HepG2 (cell line): ENCODE results near the gene PTPRM. TPM values are rescaled to one million over a fixed set of nuclear protein-coding genes. Genes with fewer than 3 reads are reported as not detected.

Experiments used
- ARNT2 ChIP-seq: sonication (generic); formaldehyde crosslinking; IDR thresholded peaks from 2 replicates; pipeline ENCODE4 v1.8.0; 2022; ENCODE audit warnings: mild to moderate bottlenecking, low read depth, missing genetic modification reagents, moderate library complexity
- CREM ChIP-seq, 2 experiments: sonication (generic) in 1 of 2; formaldehyde crosslinking in 1 of 2; IDR thresholded peaks; 2 replicates each; pipeline versions ENCODE4 v1.4.0 to v1.6.1; 2016 to 2020; ENCODE audit warnings: antibody characterized with exemption in 1 of 2, mild to moderate bottlenecking in 1 of 2, missing genetic modification reagents in 1 of 2
- FOXA1 ChIP-seq, 2 experiments: fragments of 450-650 bp in 1 of 2; sonication (generic) in 1 of 2; formaldehyde crosslinking in 1 of 2; IDR thresholded peaks; 2 replicates each; pipeline versions ENCODE4 v1.4.0 to v1.6.1; 2016 to 2020; ENCODE audit warnings: missing genetic modification reagents in 1 of 2
- IKZF5 ChIP-seq: IDR thresholded peaks from 2 replicates; pipeline ENCODE4 v1.6.1; 2018; ENCODE audit warnings: missing genetic modification reagents, mild to moderate bottlenecking, missing compliant biosample characterization
- IRF1 ChIP-seq: sonication (generic); formaldehyde crosslinking; IDR thresholded peaks from 2 replicates; pipeline ENCODE4 v1.4.0; 2020; ENCODE audit warnings: low read depth, mild to moderate bottlenecking, missing genetic modification reagents
- NFKB2 ChIP-seq: sonication (generic); formaldehyde crosslinking; IDR thresholded peaks from 2 replicates; pipeline ENCODE4 v1.4.0; 2020; ENCODE audit warnings: missing genetic modification reagents, borderline replicate concordance
- SMC3 ChIP-seq: IDR thresholded peaks from 2 replicates; pipeline ENCODE4 v1.6.1; 2011; ENCODE audit warnings: low read length, improper control_type of control experiment
- SRF ChIP-seq: IDR thresholded peaks from 2 replicates; pipeline ENCODE4 v1.6.1; 2011; ENCODE audit warnings: mild to moderate bottlenecking, low read depth, low read length, moderate library complexity
- YEATS4 ChIP-seq: sonication (generic); formaldehyde crosslinking; IDR thresholded peaks from 2 replicates; pipeline ENCODE4 v1.4.0; 2020; ENCODE audit warnings: missing genetic modification reagents, borderline replicate concordance
- ZEB1 ChIP-seq: IDR thresholded peaks from 2 replicates; pipeline ENCODE4 v1.6.1; 2012; ENCODE audit warnings: mild to moderate bottlenecking, low read depth, inconsistent platforms; ENCODE audit not compliant: insufficient replicate concordance
- ZFP36L2 ChIP-seq: sonication (generic); formaldehyde crosslinking; IDR thresholded peaks from 2 replicates; pipeline ENCODE4 v1.4.0; 2020; ENCODE audit warnings: missing genetic modification reagents
- ZFP37 ChIP-seq: sonication (generic); formaldehyde crosslinking; IDR thresholded peaks from 2 replicates; pipeline ENCODE4 v1.4.0; 2020; ENCODE audit warnings: missing genetic modification reagents, borderline replicate concordance
- ZNF33B ChIP-seq: sonication (generic); formaldehyde crosslinking; IDR thresholded peaks from 2 replicates; pipeline ENCODE4 v1.5.1; 2020; ENCODE audit warnings: mild to moderate bottlenecking, missing genetic modification reagents
- ZNF503 ChIP-seq: sonication (generic); formaldehyde crosslinking; IDR thresholded peaks from 2 replicates; pipeline ENCODE4 v1.4.0; 2020; ENCODE audit warnings: missing genetic modification reagents
- ZNF841 ChIP-seq: sonication (generic); formaldehyde crosslinking; IDR thresholded peaks from 2 replicates; pipeline ENCODE4 v1.8.1; 2023; ENCODE audit warnings: missing genetic modification reagents, borderline replicate concordance
- ZNF883 ChIP-seq: sonication (generic); formaldehyde crosslinking; IDR thresholded peaks from 2 replicates; pipeline ENCODE4 v1.5.1; 2020; ENCODE audit warnings: mild to moderate bottlenecking, missing genetic modification reagents; ENCODE audit errors: not compliant biosample characterization
- polyA plus RNA-seq, 8 experiments: library from polyadenylated mRNA; depleted of rRNA in 3 of 8; stranded (reverse) in 7 of 8; unstranded in 1 of 8; fragments of >200 nt; fragmentation: Illumina TruSeq in 4 of 8; extraction: Trizol in 4 of 8; gene quantifications; 2 replicates each; pipeline versions ENCODE4 v1.2.1 to v1.2.3, GENCODE V29; 2011 to 2016; ENCODE audit warnings: low read depth in 4 of 8, missing spikeins in 1 of 8, mixed read lengths in 1 of 8; ENCODE audit not compliant: insufficient read depth in 1 of 8
- total RNA-seq, 5 experiments: library from RNA; depleted of rRNA; stranded (reverse); fragments of >200 nt; fragmentation: Illumina TruSeq; extraction: Trizol; gene quantifications; 2 replicates each; pipeline ENCODE4 v1.2.3, GENCODE V29; 2016; ENCODE audit warnings: low read depth in 1 of 5
- TF ChIP-seq, protein P1 (sequence below): IDR thresholded peaks from 2 replicates; pipeline ENCODE4 v1.4.0; 2020; ENCODE audit warnings: mild to moderate bottlenecking, missing genetic modification reagents
- TF ChIP-seq, protein P2 (sequence below): sonication (generic); formaldehyde crosslinking; IDR thresholded peaks from 2 replicates; pipeline ENCODE4 v1.4.0; 2020; ENCODE audit warnings: missing genetic modification reagents

PTPRM gene
- total and polyA plus RNA-seq, 2 of the 13 experiments (the other 11 are each of a cell fraction or from before 2014, with no cell fraction given) = 12.6 to 108 TPM

DNA sequence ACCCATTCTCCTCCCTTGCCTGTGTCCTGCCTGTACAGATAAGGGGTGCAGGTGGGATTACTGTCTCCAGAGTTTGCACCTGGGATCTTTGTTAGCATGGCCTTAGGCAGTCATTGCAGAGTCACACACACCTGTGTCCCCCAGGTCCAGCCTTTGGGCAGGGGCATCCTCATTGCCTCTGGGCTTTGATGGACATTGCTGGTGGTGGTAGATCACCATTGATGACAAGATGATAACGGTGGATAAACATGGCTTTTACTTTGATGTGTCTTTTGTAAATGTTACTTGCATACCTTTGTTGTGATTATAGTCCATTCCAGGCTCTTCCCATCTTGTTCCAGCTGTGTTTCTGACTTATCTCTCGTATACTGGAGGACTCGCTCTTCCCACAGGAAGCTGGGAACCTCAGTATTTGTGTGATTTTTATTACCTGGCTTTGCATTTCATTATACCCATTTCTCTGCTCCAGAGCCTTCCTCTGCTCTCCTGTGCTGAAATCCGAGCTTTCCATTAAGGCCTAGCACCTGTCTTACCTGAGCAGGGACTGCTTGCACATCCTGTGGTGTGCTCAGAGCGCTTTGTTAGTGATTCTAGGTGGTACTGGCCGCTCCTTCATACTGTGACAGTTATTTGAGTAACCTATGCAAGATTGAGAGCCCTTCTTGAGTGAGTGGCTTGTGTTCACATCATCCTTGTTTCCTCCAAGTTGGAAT, 79.2 kb downstream of the PTPRM start (continued):
- TF ChIP-seq, protein P1, sequence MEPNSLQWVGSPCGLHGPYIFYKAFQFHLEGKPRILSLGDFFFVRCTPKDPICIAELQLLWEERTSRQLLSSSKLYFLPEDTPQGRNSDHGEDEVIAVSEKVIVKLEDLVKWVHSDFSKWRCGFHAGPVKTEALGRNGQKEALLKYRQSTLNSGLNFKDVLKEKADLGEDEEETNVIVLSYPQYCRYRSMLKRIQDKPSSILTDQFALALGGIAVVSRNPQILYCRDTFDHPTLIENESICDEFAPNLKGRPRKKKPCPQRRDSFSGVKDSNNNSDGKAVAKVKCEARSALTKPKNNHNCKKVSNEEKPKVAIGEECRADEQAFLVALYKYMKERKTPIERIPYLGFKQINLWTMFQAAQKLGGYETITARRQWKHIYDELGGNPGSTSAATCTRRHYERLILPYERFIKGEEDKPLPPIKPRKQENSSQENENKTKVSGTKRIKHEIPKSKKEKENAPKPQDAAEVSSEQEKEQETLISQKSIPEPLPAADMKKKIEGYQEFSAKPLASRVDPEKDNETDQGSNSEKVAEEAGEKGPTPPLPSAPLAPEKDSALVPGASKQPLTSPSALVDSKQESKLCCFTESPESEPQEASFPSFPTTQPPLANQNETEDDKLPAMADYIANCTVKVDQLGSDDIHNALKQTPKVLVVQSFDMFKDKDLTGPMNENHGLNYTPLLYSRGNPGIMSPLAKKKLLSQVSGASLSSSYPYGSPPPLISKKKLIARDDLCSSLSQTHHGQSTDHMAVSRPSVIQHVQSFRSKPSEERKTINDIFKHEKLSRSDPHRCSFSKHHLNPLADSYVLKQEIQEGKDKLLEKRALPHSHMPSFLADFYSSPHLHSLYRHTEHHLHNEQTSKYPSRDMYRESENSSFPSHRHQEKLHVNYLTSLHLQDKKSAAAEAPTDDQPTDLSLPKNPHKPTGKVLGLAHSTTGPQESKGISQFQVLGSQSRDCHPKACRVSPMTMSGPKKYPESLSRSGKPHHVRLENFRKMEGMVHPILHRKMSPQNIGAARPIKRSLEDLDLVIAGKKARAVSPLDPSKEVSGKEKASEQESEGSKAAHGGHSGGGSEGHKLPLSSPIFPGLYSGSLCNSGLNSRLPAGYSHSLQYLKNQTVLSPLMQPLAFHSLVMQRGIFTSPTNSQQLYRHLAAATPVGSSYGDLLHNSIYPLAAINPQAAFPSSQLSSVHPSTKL (CRISPR knock-in tag) = peak; percentile 90
- TF ChIP-seq ZNF883 (CRISPR knock-in tag) (no peak), ZEB1 (peak; percentile 85), ZNF33B (no peak), ZFP36L2 (CRISPR knock-in tag) (no peak), SMC3 (no peak), SRF (no peak), NFKB2 (CRISPR knock-in tag) (no peak), ARNT2 (no peak), IRF1 (CRISPR knock-in tag) (no peak), ZNF503 (CRISPR knock-in tag) (peak; percentile 50; the same call in 1 of the 2 replicates), CREM (IDR thresholded peaks at IDR 0.05) (no peak), CREM (CRISPR knock-in tag; IDR thresholded peaks at IDR 0.05) (no peak), ZNF841 (no peak), YEATS4 (no peak), IKZF5 (CRISPR knock-in tag) (no peak), FOXA1 (IDR thresholded peaks at IDR 0.05) (0 out of 2 replicates have a peak, but pooled peaks have one; percentile 18), FOXA1 (CRISPR knock-in tag; IDR thresholded peaks at IDR 0.05) (peak; percentile 90), ZFP37 (CRISPR knock-in tag) (no peak)
- TF ChIP-seq, protein P2, sequence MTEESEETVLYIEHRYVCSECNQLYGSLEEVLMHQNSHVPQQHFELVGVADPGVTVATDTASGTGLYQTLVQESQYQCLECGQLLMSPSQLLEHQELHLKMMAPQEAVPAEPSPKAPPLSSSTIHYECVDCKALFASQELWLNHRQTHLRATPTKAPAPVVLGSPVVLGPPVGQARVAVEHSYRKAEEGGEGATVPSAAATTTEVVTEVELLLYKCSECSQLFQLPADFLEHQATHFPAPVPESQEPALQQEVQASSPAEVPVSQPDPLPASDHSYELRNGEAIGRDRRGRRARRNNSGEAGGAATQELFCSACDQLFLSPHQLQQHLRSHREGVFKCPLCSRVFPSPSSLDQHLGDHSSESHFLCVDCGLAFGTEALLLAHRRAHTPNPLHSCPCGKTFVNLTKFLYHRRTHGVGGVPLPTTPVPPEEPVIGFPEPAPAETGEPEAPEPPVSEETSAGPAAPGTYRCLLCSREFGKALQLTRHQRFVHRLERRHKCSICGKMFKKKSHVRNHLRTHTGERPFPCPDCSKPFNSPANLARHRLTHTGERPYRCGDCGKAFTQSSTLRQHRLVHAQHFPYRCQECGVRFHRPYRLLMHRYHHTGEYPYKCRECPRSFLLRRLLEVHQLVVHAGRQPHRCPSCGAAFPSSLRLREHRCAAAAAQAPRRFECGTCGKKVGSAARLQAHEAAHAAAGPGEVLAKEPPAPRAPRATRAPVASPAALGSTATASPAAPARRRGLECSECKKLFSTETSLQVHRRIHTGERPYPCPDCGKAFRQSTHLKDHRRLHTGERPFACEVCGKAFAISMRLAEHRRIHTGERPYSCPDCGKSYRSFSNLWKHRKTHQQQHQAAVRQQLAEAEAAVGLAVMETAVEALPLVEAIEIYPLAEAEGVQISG (CRISPR knock-in tag) = no peak
